DMS153 treated with DMSO at 0.1 percent for 48 hours (cell line): ENCODE measurements around the gene ZNF423.

Experiments
- DNase-seq: peaks from one replicate; lab custom pipeline; 2025; ENCODE audit not compliant: unreplicated experiment; lab: John Stamatoyannopoulos, UW

Gene ZNF423

DNA sequence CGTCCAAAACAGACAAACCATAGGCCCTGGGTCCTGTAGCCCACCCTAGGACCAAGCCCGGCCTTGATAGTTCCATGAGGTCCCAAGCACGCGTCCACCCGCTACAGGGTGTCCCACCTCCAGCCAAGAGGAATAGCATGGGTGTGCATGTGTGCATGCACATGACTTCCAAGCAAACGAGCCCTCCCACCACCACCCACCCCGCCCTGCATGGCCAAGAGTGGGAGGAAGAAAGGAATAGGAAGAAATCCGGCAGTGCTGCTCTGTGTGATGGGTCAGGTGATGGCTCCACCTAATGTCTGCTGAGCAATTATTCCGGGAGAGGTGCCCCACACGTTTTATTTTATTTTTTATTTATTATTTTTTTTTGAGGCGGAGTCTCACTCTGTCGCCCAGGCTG, 184.6 kb downstream of the ZNF423 start:
- no peak for DNase-seq

- DNase-seq: no peak
Measured at GRCh38 chr16:49670627-49671026, 185.3 kb downstream of the ZNF423 start.

GRCh38 chr16:49665482-49666230, 190.3 kb downstream of the ZNF423 start:
- no peak for DNase-seq

DNA sequence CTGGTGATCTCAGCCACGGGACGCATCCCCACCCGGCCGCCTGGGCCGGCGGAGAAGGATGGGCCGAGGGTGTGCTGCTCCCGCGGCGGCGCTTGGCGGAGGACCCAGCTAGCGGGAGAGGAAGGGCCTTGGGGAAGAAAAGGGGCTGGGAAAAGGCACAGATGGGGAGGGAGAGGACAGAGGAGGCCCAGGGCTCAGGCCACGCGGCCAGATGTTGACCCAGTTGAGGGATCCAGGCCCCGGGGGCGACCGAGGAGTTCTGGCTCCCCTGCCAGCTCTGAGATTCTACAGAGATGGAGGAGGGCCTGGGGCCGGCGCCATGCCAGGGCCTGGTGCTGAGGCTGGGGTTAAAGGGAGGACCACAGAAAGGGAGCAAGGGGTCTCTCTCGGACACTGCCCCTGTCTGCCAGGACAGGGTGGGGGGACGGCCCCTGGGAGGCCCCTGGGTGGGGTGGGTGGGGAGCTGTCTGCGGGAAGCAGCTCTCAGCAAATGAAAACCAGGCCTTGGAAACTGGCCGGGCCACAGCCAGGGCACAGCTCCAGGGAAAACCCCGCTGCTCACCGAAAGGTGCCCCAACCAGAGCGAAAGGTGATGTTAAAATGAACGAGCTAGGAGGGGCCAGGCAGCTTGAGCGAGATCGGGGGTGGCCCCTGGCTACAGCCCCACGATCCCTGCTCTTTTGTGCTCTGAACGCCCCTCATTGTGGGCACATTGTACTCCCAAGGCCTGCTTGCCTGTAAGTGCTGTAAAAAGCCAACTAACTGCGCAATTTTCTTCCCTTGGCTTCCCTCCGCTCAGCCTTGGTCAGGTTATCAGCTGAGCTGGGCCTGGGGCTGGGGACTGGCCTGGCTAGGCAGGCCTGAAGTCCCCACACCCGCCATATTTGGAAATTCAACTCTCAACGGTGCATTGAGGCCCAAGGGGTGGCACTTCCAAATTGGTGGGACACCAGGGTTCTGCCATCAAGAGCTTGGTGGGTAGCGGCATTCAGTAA, 191.4 kb downstream of the ZNF423 start:
- DNase-seq: no peak

DNA sequence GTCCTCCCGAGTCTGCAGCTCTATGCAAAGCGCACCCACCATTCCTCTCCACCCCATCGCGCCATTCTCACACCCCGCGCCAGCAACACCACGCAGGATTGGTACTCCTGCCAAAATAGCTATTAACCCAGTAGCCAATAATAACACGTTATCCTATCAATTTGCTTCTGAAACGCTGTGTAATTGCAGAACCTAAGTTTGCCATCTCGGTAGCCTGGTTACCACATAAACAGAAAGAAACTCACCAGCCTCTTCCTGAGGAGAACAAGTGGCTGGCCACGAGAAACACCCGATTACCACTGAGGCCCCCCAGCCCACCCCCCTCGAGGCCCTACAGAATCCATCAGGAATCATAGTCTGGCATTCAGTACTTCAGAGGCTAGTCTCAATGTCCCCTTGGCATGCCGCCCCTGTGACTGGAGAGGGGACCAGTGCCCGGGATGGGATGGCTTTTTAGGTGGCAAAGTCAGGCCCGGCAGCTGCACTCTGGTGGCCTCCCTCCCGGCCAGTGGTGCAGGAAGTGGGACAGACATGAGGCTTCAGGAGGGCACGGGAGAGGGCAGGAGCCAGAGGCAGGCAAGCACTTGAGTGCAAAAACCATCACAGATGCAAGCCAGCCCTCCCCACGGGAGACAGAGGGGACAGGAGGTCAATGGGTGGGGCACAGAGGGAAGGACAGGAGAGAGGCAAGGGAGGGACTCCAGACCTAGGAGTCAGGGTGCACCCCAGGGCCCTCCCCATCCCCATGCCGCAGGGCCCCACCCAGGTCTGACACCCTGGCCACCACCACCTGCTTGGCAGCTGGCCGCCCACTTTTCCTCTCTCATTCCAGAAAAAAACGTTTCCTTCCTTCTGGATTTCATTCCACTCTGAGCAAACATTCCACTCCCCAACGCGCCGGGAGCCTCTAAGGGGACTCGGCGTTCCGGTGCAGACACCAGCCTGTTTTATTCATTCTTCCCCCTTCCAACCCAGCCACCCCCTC, 192.5 kb downstream of the ZNF423 start:
- DNase-seq: no peak

- DNase-seq: no peak
Measured at GRCh38 chr16:49662569-49662968, 193.3 kb downstream of the ZNF423 start.

DNA sequence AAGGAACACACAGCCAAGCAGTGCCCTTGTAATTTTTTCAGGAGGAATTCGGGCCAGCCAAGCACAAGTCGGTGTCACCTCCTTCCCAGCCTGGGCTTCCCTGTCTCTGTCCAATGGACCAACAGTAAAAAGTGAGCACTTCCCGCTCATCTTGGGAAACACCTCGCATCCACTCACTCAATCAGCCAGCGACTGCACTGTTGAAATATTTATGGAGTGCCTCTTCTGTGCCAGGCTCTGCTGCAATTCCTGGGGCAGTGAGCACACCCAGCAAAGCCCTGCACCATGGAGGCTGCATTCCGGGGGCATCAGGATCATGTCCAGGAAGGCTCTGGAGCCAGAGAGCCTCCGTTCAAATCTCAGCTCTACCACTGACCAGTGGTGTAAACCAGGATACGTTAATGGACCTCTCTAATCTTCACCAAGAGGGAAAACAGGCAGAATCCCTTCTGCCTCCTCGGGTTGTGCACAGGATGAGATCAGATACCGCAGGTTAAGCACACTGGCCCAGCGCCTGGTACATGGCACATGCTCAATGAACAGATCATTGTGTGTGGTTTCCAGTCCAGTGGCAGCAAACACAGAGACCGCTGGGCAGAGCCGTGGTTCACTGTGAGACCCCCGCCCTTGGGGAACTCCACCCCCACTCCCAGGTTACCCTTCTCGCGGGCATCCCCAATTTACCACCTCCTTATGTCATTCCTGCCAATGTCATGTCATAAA, 194.3 kb downstream of the ZNF423 start:
- DNase-seq: no peak

DNA sequence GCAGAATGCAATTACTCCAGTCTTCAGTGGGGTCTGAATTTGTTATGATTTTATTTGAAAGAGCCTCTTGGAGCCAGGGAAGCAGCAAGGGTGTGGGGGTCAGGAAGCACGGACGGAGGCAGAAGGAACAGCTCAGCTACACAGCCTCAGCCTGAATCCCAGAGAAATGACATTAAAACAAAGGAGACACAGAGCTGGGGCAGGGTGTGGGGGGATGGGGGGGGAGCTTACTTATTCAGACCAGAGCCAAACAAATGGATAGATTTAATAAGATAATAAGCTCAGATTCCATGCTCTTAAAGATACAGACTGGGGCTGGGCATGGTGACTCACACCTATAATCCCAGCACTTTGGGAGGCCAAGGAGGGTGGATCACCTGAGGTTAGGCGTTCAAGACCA, 195.3 kb downstream of the ZNF423 start:
- DNase-seq: no peak

DNA sequence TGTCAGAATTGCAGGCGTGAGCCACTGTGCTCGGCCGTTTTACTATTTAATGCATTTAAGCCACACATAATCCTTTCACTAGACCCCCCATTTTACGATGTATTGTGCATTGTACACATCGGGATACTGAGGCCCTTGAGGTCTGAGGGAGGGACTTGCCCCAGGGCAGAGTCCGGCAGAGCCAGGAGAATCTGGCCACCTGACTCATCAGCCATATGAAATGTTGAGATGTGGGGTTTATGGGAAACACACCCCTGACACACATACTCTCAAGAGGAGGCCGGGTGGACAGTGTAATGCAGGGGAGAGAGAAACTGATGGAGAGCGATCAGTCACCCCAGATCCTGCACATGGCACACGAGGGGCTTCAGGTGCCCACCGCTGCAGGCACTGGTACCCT, 196.6 kb downstream of the ZNF423 start:
- DNase-seq: no peak

DNA sequence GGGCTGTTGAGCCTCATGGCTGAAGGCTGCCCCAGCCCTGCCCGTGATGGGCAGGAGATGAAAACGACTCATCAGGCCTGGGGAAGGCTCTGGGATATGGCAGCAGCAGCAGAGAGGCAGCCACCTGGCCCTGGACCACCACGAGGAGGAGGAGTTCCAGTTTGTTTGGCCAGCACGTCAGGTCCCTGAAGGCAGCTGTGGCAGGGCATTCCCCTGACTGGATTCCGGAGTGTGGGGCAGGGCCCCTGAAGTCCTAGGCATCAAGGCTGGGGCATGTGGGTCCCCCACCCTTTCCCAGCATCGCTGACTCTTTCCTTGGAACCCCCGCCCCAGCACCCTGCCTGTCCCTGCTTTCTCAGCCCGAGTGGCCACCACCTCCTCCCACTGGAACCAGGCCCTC, 197.4 kb downstream of the ZNF423 start:
- no peak for DNase-seq

GRCh38 chr16:49657736-49658465, 198.0 kb downstream of the ZNF423 start:
- no peak for DNase-seq

DNA sequence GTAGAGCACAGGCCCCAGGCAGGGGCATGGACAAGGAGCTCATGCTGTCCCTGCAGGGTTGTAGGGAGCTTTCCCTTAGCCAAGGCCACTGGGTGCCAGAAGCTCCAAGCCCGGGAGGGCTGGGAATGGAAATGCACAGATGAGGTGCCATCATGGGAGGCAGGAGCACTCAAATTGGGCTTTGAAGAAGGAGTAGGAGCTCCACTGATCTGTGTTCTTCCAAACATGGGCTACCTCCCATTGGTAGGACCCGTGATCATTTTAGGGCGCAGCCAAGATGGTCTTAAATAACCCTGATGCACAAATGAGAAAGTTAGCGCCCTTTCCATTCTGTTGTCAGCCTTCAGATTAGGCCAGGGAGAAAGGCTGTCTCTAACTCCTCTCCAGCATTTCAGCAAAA, 201.5 kb downstream of the ZNF423 start:
- no peak for DNase-seq

DNA sequence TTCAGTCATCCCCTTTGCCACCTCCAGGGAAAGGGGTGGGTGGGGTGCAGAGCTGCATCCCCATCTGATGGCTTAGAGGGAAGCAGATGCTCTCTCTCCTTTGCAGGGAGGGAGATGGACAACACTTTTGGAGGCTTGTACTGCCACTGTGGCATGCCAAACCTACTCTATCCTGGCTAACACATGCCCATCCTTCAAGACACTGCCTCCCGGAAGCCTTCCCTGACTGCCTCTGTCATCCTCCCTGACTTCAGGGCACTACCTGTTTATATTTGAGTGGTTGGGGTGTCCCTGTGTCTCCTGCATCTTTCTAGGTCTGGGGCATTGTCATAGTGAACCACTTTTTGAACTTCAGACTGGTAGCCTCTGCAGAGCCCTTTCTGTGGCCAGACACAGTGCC, 202.3 kb downstream of the ZNF423 start:
- DNase-seq: no peak

- no peak for DNase-seq
Measured at GRCh38 chr16:49653173-49653570, 202.7 kb downstream of the ZNF423 start.

- no peak for DNase-seq
Measured at GRCh38 chr16:49652456-49653172, 203.3 kb downstream of the ZNF423 start.

DNA sequence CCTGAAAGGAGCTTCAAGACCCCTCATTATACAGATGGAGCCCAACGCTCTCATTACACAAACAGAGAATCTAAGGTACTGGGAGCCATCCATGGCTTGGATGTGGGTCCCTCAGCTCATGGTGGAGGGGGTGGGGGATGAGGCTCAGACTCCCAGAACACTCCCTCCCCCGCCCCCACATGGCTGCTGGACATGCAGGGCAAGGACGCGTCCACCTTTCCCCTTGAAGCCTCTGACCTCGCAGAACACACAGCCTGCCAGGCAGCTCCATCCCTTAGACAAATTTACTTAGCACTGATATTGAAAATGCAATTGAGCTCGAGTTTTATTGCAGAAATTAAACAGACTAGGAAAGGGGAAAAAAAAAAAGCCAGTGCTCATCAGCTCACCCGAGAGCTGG, 203.9 kb downstream of the ZNF423 start:
- DNase-seq: no peak

DNA sequence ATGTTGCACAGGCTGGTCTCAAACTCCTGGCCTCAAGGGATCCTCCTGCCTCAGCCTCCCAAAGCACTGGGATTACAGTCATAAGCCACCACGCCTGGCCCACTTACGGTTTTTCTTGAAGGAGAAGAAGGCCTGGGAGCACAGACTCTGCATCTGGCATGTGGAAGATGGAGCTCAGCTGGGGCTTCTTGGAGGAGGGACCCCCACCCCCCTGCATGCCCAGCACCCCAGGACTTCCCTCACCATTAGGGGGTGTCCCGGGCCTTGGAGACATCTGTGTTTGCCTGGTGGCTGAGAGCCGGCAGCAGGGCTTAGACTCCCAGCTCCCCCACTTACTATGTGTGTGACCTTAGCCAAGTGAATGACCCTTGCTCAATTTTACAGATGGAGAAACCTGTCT, 204.7 kb downstream of the ZNF423 start:
- no peak for DNase-seq

GRCh38 chr16:49650603-49651002, 205.3 kb downstream of the ZNF423 start:
- no peak for DNase-seq
